Neuronal stem cell (in vitro differentiated cells): ENCODE results near the gene TIMM8A.
A peak's percentile ranks its signal among the peaks of the same experiment; 100 is the strongest.

Source experiments
- DNase-seq: peaks from one replicate; pipeline ENCODE4 v3.0.0-alpha.2; 2013; ENCODE audit warnings: low spot score
- H2AFZ ChIP-seq: one replicate; pipeline ENCODE4 v1.6.1; 2013; ENCODE audit warnings: mild to moderate bottlenecking, low read length, inconsistent platforms
- H2AK5ac ChIP-seq: 2 replicates; pipeline ENCODE4 v1.6.1; 2013; ENCODE audit warnings: low read depth, mild to moderate bottlenecking, inconsistent platforms, low read length, moderate library complexity, mixed read lengths
- H2BK120ac ChIP-seq: 2 replicates; pipeline ENCODE4 v1.6.1; 2013; ENCODE audit warnings: low read depth, mild to moderate bottlenecking, inconsistent platforms, low read length, moderate library complexity, mixed read lengths
- H2BK12ac ChIP-seq: one replicate; pipeline ENCODE4 v1.6.1; 2013; ENCODE audit warnings: low read length, inconsistent platforms
- H2BK15ac ChIP-seq: 2 replicates; pipeline ENCODE4 v1.6.1; 2013; ENCODE audit warnings: mild to moderate bottlenecking, low read length, inconsistent platforms, mixed read lengths
- H2BK5ac ChIP-seq: one replicate; pipeline ENCODE4 v1.6.1; 2013; ENCODE audit warnings: inconsistent platforms, mild to moderate bottlenecking, low read length, moderate library complexity
- H3K14ac ChIP-seq: one replicate; pipeline ENCODE4 v1.6.1; 2013; ENCODE audit warnings: low read length, inconsistent platforms
- H3K18ac ChIP-seq: 2 replicates; pipeline ENCODE4 v1.6.1; 2013; ENCODE audit warnings: low read length, inconsistent platforms
- H3K23ac ChIP-seq: 2 replicates; pipeline ENCODE4 v1.6.1; 2013; ENCODE audit warnings: low read depth, mild to moderate bottlenecking, mixed read lengths, low read length, inconsistent platforms; ENCODE audit not compliant: poor library complexity
- H3K27ac ChIP-seq: replicated peaks from 3 replicates; pipeline ENCODE4 v1.5.1; 2013; ENCODE audit warnings: low read length, inconsistent platforms
- H3K27me3 ChIP-seq, 3 experiments: 2 replicates each; pipeline ENCODE4 v1.6.1; 2013; ENCODE audit warnings: low read length in 3 of 3, mild to moderate bottlenecking in 2 of 3, inconsistent platforms in 1 of 3, low read depth in 1 of 3, mixed read lengths in 1 of 3, moderate library complexity in 1 of 3; ENCODE audit not compliant: control insufficient read depth in 3 of 3, insufficient read depth in 3 of 3
- H3K36me3 ChIP-seq, 2 donors: replicated peaks in 1 of 2; 2 replicates each; pipeline ENCODE4 v1.6.1; 2013; ENCODE audit warnings: low read length in 2 of 2; ENCODE audit not compliant: control insufficient read depth in 2 of 2, insufficient read depth in 2 of 2
- H3K4ac ChIP-seq: 2 replicates; pipeline ENCODE4 v1.6.1; 2013; ENCODE audit warnings: inconsistent platforms, mild to moderate bottlenecking, low read length, moderate library complexity
- H3K4me1 ChIP-seq, 2 donors: 1 replicate in 1 of 2; 2 replicates in 1 of 2; pipeline ENCODE4 v1.6.1; 2013; ENCODE audit warnings: low read length in 2 of 2, low read depth in 1 of 2; ENCODE audit not compliant: control insufficient read depth in 2 of 2, insufficient read depth in 1 of 2
- H3K4me2 ChIP-seq: one replicate; pipeline ENCODE4 v1.6.1; 2013; ENCODE audit warnings: mild to moderate bottlenecking, low read length, inconsistent platforms; ENCODE audit not compliant: insufficient read depth, poor library complexity, severe bottlenecking
- H3K4me3 ChIP-seq, 2 donors: 2 replicates each; pipeline ENCODE4 v1.5.1; 2013; ENCODE audit warnings: low read length in 2 of 2, mild to moderate bottlenecking in 2 of 2, inconsistent platforms in 1 of 2, moderate library complexity in 1 of 2
- H3K79me1 ChIP-seq: one replicate; pipeline ENCODE4 v1.6.1; 2013; ENCODE audit warnings: low read depth, mild to moderate bottlenecking, inconsistent platforms, low read length, moderate library complexity
- H3K9ac ChIP-seq: one replicate; pipeline ENCODE4 v1.6.1; 2013; ENCODE audit warnings: mild to moderate bottlenecking, low read depth, low read length, inconsistent platforms; ENCODE audit not compliant: poor library complexity
- H3K9me3 ChIP-seq, 2 donors: replicated peaks in 1 of 2; 2 replicates each; pipeline versions ENCODE3 to v1.6.1; 2013; ENCODE audit warnings: low read length in 2 of 2, mild to moderate bottlenecking in 2 of 2, inconsistent platforms in 1 of 2, low read depth in 1 of 2, mixed read lengths in 1 of 2, moderate library complexity in 1 of 2; ENCODE audit not compliant: control insufficient read depth in 2 of 2, insufficient read depth in 1 of 2
- H4K8ac ChIP-seq: one replicate; pipeline ENCODE4 v1.6.1; 2013; ENCODE audit warnings: low read depth, mild to moderate bottlenecking, inconsistent platforms, low read length, moderate library complexity
- H4K91ac ChIP-seq: one replicate; pipeline ENCODE4 v1.6.1; 2013; ENCODE audit warnings: low read length, low read depth, mild to moderate bottlenecking, inconsistent platforms; ENCODE audit not compliant: poor library complexity
- WGBS, 2 donors: extraction: QIAGEN DNeasy Blood & Tissue Kit; methylation state at CpG; one replicate each; pipeline ENCODE4 v1.1.7; 2013; ENCODE audit warnings: missing lambda C conversion rate in 2 of 2, mixed read lengths in 1 of 2; ENCODE audit not compliant: insufficient read length in 2 of 2, insufficient replicate concordance in 1 of 2; ENCODE audit errors: extremely low coverage in 2 of 2; 5-methylcytosine and 5-hydroxymethylcytosine counted together

TIMM8A gene

GRCh38 chrX:101393530-101394305 is 45.2 kb upstream of the TIMM8A start:
- Histone ChIP-seq H4K91ac (no peak overlapping the region), H3K4me3 (no peak overlapping the region), H3K27me3 (no peaks in the 10 kb centered on the region), H3K27ac (no peak overlapping the region), H3K23ac (no peak overlapping the region), H3K18ac (no peak overlapping the region), H3K79me1 (peaks cover 3% of the 10 kb centered on the region), H3K4me1 (peaks cover 3 to 9% of the 10 kb centered on the region in 2 donors), H2AK5ac (no peak overlapping the region), H2BK120ac (no peak overlapping the region), H3K36me3 (peaks cover 8 to 52% of the 10 kb centered on the region in 2 donors), H3K9me3 (no peaks in the 10 kb centered on the region), H3K9ac (no peak overlapping the region), H2AFZ (no peak overlapping the region), H2BK15ac (no peak overlapping the region), H3K4me2 (no peak overlapping the region), H3K4ac (no peak overlapping the region), H2BK12ac (no peak overlapping the region), H4K8ac (no peak overlapping the region), H2BK5ac (no peak overlapping the region), H3K14ac (no peak overlapping the region)
- WGBS, 2 donors: no CpG with 5 or more reads among the region's 11 CpGs
- DNase-seq: no peak

- H3K14ac ChIP-seq: no peak overlapping the region
- peak overlapping the region; percentile 4 for H3K9ac ChIP-seq
- H3K4me1 ChIP-seq: peaks cover 3 to 9% of the 10 kb centered on the region in 2 donors
- H3K23ac ChIP-seq: no peak overlapping the region
- peak overlapping the region; percentile 49 for H3K4me2 ChIP-seq
- H2AFZ ChIP-seq: no peak overlapping the region
- no peaks in the 10 kb centered on the region for H3K9me3 ChIP-seq
- no peak overlapping the region for H2AK5ac ChIP-seq
- no peak overlapping the region for H3K4ac ChIP-seq
- H2BK120ac ChIP-seq: no peak overlapping the region
- H3K79me1 ChIP-seq: peaks cover 3% of the 10 kb centered on the region
- H2BK12ac ChIP-seq: no peak overlapping the region
- H3K36me3 ChIP-seq: peaks cover 8 to 50% of the 10 kb centered on the region in 2 donors
- no CpG with 5 or more reads among the region's 6 CpGs for WGBS, 2 donors
- H2BK15ac ChIP-seq: no peak overlapping the region
- no peak overlapping the region for H3K27ac ChIP-seq
- no peak for DNase-seq
- peak overlapping the region; percentile 74 to 97 for H3K4me3 ChIP-seq
- H4K91ac ChIP-seq: no peak overlapping the region
- H4K8ac ChIP-seq: no peak overlapping the region
- H3K18ac ChIP-seq: no peak overlapping the region
- H3K27me3 ChIP-seq: no peaks in the 10 kb centered on the region
- H2BK5ac ChIP-seq: no peak overlapping the region
Observed at GRCh38 chrX:101391831-101392230, 43.3 kb upstream of the TIMM8A start.

GRCh38 chrX:101390664-101391525 is 42.4 kb upstream of the TIMM8A start, which contains the start of gene RPL36A:
TSS of gene RPL36A (plus strand) at chrX:101391011. CDS start at chrX:101391044, 33 bp downstream.
- DNase-seq: peak; percentile 70
- H4K91ac ChIP-seq: no peak within 1 kb of the TSS
- no peak within 1 kb of the TSS for H2BK5ac ChIP-seq
- H4K8ac ChIP-seq: peak within 1 kb of the TSS; percentile 65
- H2AFZ ChIP-seq: peak within 1 kb of the TSS; percentile 88
- peak within 1 kb of the TSS; percentile 80 for H3K18ac ChIP-seq
- peak within 1 kb of the TSS; percentile 97 for H3K9ac ChIP-seq
- peaks cover 3% of the 10 kb centered on the region for H3K79me1 ChIP-seq
- no peak within 1 kb of the TSS for H2AK5ac ChIP-seq
- H3K4ac ChIP-seq: no peak within 1 kb of the TSS
- peak within 1 kb of the TSS; percentile 74 to 97 for H3K4me3 ChIP-seq
- peaks cover 3 to 9% of the 10 kb centered on the region in 2 donors for H3K4me1 ChIP-seq
- no peak within 1 kb of the TSS for H2BK120ac ChIP-seq
- no peak within 1 kb of the TSS for H2BK12ac ChIP-seq
- no CpG with 5 or more reads among the region's 47 CpGs for WGBS, 2 donors
- H3K14ac ChIP-seq: no peak within 1 kb of the TSS
- peak within 1 kb of the TSS; percentile 51 for H3K27ac ChIP-seq
- H3K9me3 ChIP-seq: no peaks in the 10 kb centered on the region
- H3K36me3 ChIP-seq: peaks cover 8 to 43% of the 10 kb centered on the region in 2 donors
- peak within 1 kb of the TSS; percentile 54 for H3K4me2 ChIP-seq
- H3K23ac ChIP-seq: no peak within 1 kb of the TSS
- H3K27me3 ChIP-seq: no peaks in the 10 kb centered on the region
- H2BK15ac ChIP-seq: no peak within 1 kb of the TSS

DNA sequence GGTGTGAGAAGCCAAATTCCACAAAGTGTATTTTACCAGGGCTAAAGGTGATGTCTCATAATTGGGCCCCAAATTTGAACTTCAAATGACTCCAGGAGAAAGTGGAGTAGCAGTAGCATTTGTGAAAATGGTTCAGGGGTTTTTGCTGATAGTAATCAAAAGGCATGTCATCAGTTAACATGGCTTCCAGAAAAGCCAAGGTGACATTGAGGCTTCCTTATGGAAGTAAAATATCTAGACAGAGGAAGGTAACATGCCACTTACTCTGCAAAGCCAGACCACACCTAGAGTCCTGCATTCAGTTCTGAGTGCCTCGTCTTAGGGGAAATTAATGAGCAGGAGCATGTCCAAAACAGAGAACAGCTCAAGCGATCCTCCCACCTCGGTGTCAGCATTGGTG is 40.1 kb upstream of the TIMM8A start:
- H3K14ac ChIP-seq: no peak overlapping the region
- H2BK15ac ChIP-seq: no peak overlapping the region
- DNase-seq: no peak
- H3K23ac ChIP-seq: no peak overlapping the region
- H4K8ac ChIP-seq: no peak overlapping the region
- H3K4me1 ChIP-seq: peaks cover 3 to 9% of the 10 kb centered on the region in 2 donors
- no CpG with 5 or more reads among the region's 3 CpGs for WGBS, 2 donors
- no peak overlapping the region for H3K9ac ChIP-seq
- no peak overlapping the region for H2BK5ac ChIP-seq
- H3K36me3 ChIP-seq: peaks cover 8 to 22% of the 10 kb centered on the region in 2 donors
- no peak overlapping the region for H2BK120ac ChIP-seq
- no peak overlapping the region for H4K91ac ChIP-seq
- no peak overlapping the region for H3K27ac ChIP-seq
- no peak overlapping the region for H3K4me2 ChIP-seq
- no peak overlapping the region for H3K4ac ChIP-seq
- no peak overlapping the region for H2AFZ ChIP-seq
- peaks cover 3% of the 10 kb centered on the region for H3K79me1 ChIP-seq
- H3K27me3 ChIP-seq: no peaks in the 10 kb centered on the region
- no peaks in the 10 kb centered on the region for H3K9me3 ChIP-seq
- no peak overlapping the region for H2BK12ac ChIP-seq
- no peak overlapping the region for H3K4me3 ChIP-seq
- H3K18ac ChIP-seq: no peak overlapping the region
- H2AK5ac ChIP-seq: no peak overlapping the region
